ENCODE data around the gene LANCL1. TPM values are rescaled to one million over a fixed set of nuclear protein-coding genes. Genes with fewer than 3 reads are reported as not detected.

The LANCL1 gene
- total RNA-seq, 3 donors from 2014 or later: 20.8 to 45.5 (median 28.0) TPM

- ATAC-seq (peak; percentile 63), DNase-seq (peak in 1 of 3 donors; percentile 5)
- H3K9me3 ChIP-seq: no peaks in the 10 kb centered on the region
- intact Hi-C loops (cut with DNase I, micrococcal nuclease): no loop called here
- TF ChIP-seq CTCF (IDR thresholded peaks at IDR 0.05): no peak
- H3K36me3 ChIP-seq (ENCODE audit: low read depth): no peaks in the 10 kb centered on the region
- H3K4me1 ChIP-seq (ENCODE audit: low read depth): no peaks in the 10 kb centered on the region
- H3K4me3 ChIP-seq: no peak overlapping the region
Measured at GRCh38 chr2:210517264-210517663, 40.7 kb upstream of the LANCL1 start.

GRCh38 chr2:210515911-210516310 is 39.4 kb upstream of the LANCL1 start:
- Histone ChIP-seq H3K9me3 (no peaks in the 10 kb centered on the region), H3K4me3 (no peak overlapping the region), H3K36me3 (ENCODE audit: low read depth) (no peaks in the 10 kb centered on the region), H3K4me1 (ENCODE audit: low read depth) (no peaks in the 10 kb centered on the region)
- no peak for DNase-seq
- no peak for TF ChIP-seq CTCF (IDR thresholded peaks at IDR 0.05)
- intact Hi-C loops (cut with DNase I, micrococcal nuclease): no loop called here
- ATAC-seq: no peak

- H3K4me1 ChIP-seq (ENCODE audit: low read depth): no peaks in the 10 kb centered on the region
- TF ChIP-seq CTCF (IDR thresholded peaks at IDR 0.05): no peak
- H3K9me3 ChIP-seq: no peaks in the 10 kb centered on the region
- DNase-seq (no peak), ATAC-seq (peak; percentile 17)
- no peaks in the 10 kb centered on the region for H3K36me3 ChIP-seq (ENCODE audit: low read depth)
- intact Hi-C loops (cut with DNase I, micrococcal nuclease): no loop called here
- no peak overlapping the region for H3K4me3 ChIP-seq
Measured at GRCh38 chr2:210503725-210504191, 27.2 kb upstream of the LANCL1 start.

- DNase-seq (peak in 2 of 3 donors; percentile 46 to 63), ATAC-seq (peak; percentile 81)
- peak; percentile 82 for TF ChIP-seq CTCF (IDR thresholded peaks at IDR 0.05)
- H3K4me3 ChIP-seq: no peak overlapping the region
- H3K36me3 ChIP-seq (ENCODE audit: low read depth): no peaks in the 10 kb centered on the region
- intact Hi-C loops (cut with DNase I, micrococcal nuclease): no loop called here
- no peaks in the 10 kb centered on the region for H3K9me3 ChIP-seq
- no peaks in the 10 kb centered on the region for H3K4me1 ChIP-seq (ENCODE audit: low read depth)
Measured at GRCh38 chr2:210503001-210503623, 26.6 kb upstream of the LANCL1 start.

GRCh38 chr2:210496512-210496911 is 20.0 kb upstream of the LANCL1 start:
- Histone ChIP-seq H3K36me3 (ENCODE audit: low read depth) (no peaks in the 10 kb centered on the region), H3K4me3 (no peak overlapping the region), H3K9me3 (no peaks in the 10 kb centered on the region), H3K4me1 (ENCODE audit: low read depth) (no peaks in the 10 kb centered on the region)
- DNase-seq: no peak
- no peak for ATAC-seq
- intact Hi-C loops (cut with DNase I, micrococcal nuclease): no loop called here
- TF ChIP-seq CTCF (IDR thresholded peaks at IDR 0.05): no peak
